Stimulated activated CD4-positive, alpha-beta T cell treated with anti-CD3 and anti-CD28 coated beads, Interleukin-12 subunit alpha, Interleukin-12 subunit beta, amount 100 ng/mL, for 48 hours (primary cell): ENCODE measurements around the gene CAPS2.

Source experiments
- DNase-seq, 3 donors: peaks; one replicate each; pipeline ENCODE4 v3.0.0-alpha.2; 2020; ENCODE audit warnings: low read depth in 2 of 3, low spot score in 1 of 3

CAPS2 gene

DNA sequence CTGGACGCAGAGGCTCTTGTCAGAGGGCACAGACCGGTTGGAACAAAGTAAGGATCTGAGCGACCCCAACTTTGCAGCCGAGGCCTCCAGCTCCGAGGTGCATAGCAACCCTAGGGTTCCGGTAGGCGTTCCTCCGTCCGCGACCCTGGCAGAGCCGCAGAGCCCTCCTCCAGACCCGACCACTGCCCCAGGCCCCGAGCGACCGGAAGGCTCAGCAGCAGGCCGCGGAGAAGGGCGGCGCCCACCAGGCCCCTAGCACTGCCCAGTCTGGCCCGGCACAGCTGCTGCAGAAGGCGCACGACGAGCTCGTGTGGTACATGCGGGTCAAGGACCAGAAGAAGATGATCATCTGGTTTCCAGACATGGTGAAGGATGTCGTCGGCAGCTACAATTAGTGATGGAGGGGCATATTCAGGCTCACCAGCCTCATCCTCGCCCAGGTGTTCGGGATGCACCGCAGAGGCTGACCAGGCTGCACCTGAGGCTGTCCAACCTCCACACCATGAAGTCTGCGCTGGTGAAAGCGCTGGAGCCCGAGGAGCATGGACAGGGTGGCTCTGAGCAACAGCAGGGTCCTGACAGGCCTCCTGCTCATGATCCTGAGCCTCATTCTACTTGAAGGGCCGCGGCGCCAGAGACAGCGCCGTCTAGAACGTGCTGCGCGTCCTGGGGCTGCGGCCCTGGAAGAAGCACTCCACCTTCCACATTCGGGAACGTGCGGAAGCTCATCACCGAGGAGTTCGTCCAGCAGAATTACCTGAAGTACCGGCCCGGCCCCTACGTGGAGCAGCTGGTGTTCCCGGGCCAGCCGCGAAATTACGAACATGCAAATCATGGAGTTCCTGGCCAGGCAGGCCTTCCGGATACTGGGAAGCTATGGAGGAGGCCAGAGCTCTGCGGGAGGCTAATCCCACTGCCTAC lies 24.5 kb downstream of the CAPS2 start:
- DNase-seq, result no peak

DNA sequence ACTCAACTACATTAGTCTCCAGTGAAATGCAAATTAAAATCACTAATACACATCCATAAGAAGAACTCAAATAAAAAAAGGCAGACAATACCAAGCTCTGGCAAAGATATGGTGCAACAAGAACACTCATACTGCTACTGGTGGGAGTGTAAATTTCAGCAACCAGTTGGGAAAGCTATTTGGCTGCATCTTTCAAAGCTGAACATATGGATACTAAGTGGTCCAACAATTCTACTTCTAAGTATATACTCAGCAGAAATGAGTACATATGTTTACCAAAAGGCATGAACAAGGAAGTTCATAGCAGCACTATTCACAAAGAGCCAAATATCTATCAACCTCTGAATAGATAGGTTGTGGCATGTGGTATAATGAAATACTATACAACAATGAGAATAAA lies 27.3 kb downstream of the CAPS2 start:
- DNase-seq, result no peak

DNA sequence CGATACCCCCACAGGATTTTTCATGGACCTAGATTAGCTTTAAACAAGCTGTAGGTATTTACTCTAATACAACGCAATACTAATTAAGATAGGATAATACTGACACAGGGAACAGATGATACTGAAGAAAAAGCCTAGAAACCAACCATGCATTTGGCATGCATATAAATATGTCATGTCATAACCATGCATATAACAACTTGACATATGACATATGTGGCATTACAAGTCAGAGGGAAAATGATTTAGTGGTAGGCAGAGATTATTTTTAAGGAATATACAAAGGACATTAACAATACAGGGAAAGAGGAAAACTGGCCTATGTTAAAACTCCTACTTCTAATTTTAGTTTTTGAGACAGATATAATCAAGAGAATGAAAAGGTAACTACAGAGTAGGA lies 27.9 kb downstream of the CAPS2 start:
- DNase-seq, result no peak

DNA sequence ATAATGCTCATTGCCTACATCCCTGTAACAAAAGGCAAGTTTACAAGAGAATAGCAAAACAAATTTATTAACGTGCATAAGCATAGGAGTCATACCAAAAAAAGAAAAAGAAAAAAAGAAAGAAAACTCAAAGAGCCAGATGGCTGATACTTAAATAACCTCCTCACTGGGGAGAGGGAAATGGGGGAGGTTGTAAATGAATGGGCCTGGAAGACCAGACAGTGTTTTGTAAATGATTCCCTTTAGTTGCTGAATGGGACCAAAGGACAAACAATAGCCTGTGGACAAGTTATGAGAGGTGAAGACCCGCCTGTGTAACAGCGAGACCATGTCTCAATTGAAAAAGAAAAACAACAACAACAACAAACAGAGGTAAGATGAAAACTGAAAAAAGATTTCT lies 35.3 kb downstream of the CAPS2 start:
- no peak for DNase-seq

DNA sequence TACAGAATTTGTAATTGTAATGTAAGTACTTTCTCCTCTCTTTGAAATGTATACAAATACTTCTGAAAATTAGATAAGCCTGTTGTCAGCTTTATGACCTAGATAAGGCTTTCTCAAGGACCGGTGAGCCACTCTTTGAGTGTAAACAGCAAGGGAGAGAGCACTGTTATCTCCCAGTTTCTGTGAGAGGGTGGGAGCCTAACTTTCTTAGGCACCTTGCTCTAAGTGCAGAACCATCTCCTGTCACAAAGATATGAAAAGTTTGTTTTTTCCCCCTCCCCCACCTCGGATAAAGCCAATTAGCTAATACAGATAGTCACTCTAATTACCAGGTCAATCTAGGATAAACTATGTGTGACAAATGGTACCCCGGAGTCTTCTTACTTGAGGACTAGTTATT lies 35.8 kb downstream of the CAPS2 start:
- DNase-seq, result no peak

DNA sequence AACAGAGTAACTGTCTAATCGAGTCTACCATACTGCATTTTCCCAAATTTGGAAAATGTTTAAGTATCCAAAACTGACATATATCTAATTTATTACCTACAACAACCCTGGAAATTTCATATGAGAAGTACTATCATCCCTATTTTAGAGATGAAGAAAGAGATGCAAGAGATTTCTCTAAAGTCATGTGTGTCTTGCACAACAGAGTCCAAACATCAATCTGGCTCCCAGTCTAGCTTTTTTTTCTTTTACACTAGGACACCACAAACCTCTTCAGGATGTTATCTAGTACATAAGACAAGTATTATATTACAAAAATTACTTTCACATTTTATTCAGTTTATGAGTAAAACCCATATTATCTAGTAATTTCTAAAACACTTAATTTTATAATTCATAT lies 39.1 kb downstream of the CAPS2 start:
- no peak for DNase-seq

DNA sequence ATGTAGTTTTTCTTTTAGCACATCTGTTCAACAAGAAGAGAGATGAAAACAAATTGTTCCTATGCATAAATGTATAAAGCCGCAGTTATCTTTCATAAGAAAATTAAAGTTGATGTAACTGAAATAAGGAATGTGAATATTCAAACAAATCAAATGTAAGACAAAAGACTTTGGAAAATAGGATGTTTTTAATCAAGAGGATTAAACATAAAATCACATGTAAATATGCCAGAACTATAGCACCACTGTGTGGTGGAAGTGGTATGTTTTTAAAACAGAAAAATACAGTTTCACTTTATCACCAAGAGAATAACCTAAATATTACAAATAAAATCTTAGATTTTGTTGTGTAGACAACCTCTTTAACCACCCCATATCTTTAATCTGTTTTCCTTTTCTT lies 40.4 kb downstream of the CAPS2 start:
- no peak for DNase-seq

DNA sequence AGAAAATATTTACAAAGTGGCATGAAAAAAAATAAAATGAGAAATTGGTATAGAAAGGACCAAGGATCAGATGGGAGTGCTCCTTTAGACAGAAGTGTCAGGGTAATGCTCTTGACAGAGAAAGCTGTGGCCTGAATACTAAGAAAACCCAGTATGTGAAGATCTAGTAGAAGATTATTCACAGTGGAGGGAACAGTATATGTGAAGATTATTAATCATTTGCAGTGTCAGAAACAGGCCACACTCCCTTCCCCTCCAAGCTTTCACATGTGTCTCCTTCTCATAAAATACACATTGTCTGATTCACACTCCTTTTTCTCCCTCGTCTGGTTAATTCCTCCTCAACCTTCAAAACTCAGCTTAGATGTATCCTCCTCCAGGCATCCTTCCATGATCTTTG lies 41.3 kb downstream of the CAPS2 start:
- DNase-seq, result no peak

DNA sequence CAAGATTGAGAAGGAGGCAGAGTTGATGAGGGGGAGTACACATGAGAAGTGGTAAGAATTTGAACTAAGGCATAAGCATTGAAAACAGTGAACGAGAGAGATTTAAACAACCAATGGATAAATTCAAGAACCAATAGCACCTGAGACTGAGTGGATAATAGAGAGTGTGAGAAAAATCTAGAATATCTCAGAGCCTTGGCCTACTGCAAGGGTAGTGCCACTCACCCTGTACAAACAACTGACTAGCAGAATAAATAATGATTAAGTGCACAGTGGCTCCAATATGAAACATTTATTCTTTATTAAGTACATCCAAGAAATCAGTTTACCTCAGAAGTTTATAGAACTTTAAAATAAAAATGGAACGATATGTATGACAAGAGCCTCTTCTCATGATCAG lies 54.4 kb downstream of the CAPS2 start:
- DNase-seq, result no peak

DNA sequence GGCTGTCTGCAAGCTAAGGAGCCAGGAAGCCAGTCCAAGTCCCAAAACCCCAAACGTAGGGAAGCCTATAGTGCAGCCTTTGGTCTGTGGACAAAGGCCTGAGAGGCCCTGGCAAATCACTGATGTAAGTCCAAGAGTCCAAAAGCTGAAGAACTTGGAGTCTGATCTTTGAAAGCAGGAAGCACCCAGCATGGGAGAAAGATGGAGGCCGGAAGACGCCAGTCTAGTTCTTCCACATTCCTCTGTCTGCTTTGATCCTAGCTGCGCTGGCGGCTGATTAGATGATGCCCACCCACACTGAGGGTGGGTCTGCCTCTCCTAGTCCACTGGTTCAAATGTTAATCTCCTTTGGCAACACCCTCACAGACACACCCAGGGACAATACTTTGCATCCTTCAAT lies 58.5 kb downstream of the CAPS2 start:
- DNase-seq, result no peak

DNA sequence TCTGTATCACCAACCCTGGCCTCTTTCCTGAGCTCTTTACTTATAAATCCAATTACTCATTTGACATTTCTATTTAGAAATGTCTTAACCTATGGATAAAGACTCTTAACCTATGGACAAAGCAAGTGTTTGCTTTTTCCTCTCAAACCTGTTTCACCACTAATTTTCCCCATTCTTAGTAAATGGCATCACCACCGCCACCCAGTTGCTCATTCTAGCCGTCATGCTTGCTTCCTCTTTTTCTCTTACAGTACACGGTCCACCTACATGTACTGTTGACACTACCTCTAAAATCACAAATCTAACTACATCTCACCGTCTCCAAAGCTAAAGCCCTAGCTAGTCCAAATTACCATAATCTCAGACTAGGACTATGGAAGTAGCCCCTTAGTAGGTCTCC lies 60.0 kb downstream of the CAPS2 start:
- DNase-seq, result no peak

DNA sequence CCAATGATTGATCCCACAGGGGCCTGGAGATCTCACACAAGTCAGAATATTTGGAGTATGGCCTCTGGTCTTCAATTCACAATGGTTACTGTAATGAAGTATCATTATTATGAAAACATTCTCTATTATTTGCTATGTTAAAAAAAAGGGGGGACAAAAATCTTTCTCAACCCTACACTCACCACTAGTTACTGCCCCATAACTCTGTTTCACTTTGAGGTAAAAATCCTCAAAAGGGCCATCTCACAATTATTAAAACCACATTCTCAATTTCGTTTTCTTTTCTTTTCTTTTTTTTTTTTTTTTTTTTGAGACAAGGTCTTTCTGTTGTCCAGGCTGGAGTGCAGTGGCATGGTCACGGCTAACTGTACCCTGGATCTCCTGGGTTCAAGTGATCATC lies 60.9 kb downstream of the CAPS2 start:
- DNase-seq, result no peak

DNA sequence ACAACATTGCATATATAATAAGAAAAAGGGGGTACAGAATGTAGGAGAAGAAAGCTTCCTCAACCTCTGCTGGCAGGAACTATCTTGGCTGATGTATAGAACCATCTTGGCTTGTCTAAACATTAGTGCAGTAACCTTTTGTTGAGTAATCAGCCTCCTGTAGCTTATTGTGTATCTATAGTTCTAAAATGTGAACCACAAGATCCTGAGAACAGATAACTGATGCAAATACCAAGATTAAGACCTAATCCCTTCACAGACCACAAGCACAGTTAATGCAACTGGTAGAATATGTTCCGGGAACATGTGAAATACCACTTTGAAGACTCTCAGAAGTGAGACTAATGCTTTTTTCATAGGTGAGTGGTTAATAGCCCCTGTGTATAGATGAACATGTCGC lies 69.8 kb downstream of the CAPS2 start:
- no peak for DNase-seq

DNA sequence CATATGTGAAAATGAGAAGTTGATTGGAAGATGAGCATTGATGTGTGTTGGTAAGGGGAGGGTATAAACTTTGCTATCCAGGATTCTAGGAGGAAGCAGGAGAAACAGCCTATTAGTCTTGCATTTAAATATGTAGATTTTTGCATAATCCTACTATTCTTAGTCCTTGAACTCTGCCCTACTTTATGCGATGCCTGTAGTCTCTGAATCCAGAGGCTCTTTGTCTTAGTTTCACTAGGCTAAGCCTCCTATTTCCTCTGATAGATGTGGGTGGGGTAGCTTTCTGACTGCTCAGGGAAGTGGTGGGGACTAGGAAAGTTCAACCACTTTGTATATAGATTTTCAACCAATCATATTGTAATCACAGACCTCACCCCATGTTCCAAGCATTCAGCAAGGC lies 71.0 kb downstream of the CAPS2 start:
- DNase-seq, result no peak

DNA sequence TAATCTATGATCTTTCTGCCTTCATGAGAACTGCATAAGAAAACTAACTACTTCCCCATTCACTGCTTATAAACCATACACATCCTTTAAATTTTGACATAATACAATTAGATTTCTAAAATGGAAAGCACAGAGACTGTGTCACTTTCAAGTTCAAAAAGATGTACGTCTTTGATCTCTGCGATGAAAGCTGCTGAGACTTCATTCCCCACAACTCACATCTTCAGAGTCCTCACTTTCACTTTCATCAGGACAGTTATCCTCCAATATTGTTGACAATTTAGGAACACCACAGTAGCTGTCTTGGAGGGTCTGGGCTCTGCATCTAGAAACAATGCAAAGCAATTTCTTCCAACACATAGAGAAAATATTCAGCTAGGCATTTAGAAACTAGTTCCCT lies 72.6 kb downstream of the CAPS2 start:
- DNase-seq, result no peak

DNA sequence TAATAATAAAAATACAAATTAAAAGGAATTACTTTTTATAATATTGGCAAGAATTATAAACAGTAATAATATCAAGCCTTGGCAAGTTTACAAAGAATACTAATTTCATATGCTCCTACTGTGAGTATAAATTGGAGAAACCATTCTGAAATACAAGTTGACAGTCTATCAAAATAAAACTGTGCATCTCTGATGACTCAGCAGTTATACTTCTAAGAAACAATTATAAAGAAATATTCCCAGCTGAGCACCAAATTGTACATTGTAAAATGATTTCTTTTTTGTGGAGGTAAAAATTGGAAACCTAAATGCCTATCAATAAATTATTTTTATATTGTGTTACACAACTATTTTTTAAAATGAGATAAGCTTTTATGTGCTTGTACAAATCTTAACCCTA lies 85.0 kb downstream of the CAPS2 start:
- DNase-seq, result no peak

DNA sequence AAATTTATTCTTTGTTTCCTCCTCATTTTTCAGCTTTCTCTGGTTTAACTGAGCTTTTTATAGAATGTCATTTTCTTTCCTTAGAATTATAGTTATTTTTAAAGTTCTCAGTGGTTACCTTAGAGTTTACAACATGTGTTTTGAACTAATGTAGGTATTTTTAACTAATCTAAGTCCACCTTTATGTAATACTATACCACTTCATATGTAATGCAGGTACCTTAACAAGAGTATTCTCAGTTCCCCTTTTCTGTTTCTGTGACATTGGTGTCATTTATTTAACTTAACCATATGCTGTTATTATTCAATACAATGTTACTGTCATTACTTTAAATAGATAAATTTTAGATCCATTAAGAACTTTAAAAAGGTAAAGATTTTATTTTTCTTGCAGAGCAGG lies 90.1 kb downstream of the CAPS2 start:
- no peak for DNase-seq

DNA sequence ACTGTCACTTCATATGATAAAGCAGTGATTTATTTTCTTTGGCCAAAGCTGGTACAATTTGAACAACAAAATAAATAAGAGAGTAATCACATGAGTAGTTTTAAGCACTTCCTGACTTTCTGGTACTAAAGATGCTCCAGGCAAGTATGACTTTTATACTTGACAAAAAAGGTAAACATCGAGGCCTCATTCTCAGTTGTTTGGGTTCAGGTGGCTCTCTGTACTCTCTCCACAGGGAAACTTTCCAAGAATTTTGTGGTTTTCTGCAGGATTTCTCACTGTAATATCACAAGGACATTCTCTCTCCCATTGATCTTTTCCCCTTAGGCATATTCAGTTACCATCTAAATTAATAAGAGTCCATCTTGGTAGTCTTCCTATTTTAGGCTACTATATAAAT lies 93.9 kb downstream of the CAPS2 start:
- DNase-seq, result no peak

DNA sequence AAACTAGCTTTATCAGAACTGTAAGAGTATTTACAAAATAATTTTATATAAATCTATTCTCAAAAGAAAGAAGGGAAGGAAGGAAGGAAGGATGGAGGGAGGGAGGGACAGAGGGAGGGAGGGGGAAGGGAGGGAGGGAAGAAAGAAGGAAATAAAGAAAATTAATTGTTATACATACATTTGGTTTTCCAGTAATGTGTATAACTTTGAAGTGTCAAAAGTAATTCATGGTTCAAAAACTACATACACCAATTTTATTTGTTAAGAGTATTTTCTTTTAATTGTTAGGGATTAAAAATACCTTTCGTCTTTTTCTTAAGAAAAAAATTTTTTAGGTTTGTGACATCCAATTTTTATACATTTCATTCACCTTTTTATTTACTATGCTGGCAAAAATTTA lies 103.0 kb downstream of the CAPS2 start:
- no peak for DNase-seq
